NCI-H2107 treated with DMSO at 0.1 percent for 48 hours (cell line): ENCODE results near the gene ZSCAN18.
A peak's percentile ranks its signal among the peaks of the same experiment; 100 is the strongest.
"Not testable (repeated sequence)": the region's sequence is repeated elsewhere in the genome, so short reads cannot be mapped to it uniquely, and the experiment has no call there.

Experiments used
- DNase-seq: peaks from one replicate; lab custom pipeline; 2025; ENCODE audit not compliant: unreplicated experiment; lab: John Stamatoyannopoulos, UW

ZSCAN18 gene, protein sequence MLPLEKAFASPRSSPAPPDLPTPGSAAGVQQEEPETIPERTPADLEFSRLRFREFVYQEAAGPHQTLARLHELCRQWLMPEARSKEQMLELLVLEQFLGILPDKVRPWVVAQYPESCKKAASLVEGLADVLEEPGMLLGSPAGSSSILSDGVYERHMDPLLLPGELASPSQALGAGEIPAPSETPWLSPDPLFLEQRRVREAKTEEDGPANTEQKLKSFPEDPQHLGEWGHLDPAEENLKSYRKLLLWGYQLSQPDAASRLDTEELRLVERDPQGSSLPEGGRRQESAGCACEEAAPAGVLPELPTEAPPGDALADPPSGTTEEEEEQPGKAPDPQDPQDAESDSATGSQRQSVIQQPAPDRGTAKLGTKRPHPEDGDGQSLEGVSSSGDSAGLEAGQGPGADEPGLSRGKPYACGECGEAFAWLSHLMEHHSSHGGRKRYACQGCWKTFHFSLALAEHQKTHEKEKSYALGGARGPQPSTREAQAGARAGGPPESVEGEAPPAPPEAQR

DNA sequence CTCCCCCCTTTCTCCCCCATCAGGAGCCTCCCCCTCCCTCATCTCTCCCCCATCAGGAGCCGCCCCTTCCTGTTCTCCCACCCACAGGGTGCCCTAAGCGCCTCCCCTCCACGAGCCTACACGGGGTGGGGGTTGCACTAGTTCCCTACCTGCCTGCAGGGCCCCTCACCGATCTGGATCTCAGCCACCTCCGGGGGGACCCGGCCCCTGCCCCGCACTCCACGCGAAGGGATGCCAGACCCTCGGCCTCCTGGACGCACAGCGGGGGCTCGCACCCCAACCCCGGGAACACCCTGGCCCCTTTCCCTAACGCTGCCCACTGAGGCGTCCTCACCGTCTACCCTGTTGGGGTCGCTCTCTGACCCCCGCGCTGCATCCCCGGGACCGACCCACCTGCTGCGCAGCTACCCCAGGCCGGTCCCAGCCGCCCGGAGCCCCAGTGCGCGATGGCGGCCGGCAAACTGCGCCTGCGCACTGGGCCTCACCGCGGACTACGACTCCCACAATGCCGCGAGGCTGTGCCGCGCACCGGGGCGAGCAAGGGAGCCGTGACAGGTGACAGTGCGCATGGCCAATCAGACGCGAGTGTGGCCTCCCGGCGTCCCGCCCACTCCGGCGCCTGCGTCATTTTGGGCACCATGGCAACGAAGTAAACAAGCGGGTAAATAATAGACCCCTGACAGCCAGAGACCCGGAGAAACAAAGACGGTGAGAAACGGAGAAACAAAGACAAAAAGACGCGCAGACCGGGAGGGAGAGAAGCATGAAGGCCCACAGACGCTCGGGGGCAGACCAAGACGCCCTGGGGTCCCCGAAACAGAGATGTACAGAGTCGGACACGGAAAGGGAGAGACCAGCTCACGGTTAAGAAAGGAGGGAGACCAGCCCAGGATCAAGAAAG is at the start of gene ZSCAN18:
Gene ZSCAN18 (minus strand): TSS at position 451 of the 901 bp plus-strand sequence. CDS start 7,964 bp downstream, outside the sequence.
- peak; percentile 74 for DNase-seq

DNA sequence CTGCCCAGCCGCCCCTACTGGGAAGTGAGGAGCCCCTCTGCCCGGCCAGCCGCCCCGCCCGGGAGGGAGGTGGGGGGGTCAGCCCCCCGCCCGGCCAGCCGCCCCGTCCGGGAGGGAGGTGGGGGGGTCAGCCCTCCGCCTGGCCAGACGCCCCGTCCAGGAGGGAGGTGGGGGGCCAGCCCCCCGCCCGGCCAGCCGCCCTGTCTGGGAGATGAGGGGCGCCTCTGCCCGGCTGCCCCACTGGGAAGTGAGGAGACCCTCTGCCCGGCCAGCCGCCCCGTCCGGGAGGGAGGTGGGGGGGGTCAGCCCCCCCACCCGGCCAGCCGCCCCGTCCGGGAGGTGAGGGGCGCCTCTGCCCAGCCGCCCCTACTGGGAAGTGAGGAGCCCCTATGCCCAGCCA is 49.4 kb upstream of the ZSCAN18 start:
- DNase-seq = not testable (repeated sequence)

DNA sequence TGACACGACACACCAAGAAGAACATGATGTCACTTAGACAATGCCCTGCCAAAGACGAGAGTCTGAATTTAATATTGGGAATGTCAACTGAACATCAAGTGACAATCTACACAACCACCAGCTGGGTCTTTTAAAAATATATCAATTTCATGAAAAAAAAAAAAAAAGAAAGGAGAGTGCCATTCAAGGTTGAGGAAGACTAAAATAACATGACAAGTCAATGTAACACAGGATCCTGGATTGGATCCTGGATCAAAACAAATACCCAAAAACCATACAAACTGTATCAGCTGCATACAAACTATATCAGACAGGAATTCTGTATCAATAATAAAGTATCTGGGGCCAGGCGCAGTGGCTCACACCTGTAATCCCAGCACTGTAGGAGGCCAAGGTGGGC is 47.8 kb upstream of the ZSCAN18 start:
- no peak for DNase-seq

DNA sequence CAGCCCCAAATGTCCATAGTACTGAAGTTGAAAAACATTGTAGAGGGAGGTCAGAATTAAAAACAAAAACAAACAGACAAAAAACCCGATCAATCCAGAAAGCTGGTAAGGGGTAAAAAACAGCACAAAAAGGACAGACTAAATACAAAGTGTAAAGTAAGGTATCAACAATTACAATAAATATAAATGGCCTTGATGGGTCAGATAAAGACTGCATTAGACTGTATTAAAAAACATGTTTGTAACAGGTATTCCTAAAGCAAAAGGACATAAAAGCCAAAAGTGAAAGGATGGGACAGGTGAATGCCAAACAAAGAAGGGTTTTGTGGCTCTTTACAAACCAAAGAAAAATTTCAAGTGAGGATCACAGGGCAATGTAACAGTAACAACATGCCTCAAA is 36.2 kb upstream of the ZSCAN18 start:
- DNase-seq = no peak

DNA sequence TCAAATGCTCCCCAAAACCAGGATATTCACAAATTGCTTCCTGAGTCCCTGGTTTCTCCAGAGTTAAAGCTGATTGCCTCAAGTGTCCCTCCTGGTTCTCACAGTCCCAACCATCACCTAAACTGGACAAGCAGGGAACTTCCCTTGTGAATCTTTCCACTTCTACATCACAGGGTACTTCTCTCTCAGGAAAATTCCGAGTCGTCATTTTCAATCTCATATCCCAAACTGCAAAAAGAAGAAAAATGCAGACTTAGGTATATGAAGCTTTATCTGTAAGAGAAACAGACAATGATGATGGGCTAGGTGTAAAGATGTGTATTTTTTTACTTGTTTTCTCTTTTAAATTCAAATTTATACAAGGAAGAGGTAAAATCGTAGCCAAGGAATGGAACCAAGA is 31.3 kb upstream of the ZSCAN18 start:
- no peak for DNase-seq

DNA sequence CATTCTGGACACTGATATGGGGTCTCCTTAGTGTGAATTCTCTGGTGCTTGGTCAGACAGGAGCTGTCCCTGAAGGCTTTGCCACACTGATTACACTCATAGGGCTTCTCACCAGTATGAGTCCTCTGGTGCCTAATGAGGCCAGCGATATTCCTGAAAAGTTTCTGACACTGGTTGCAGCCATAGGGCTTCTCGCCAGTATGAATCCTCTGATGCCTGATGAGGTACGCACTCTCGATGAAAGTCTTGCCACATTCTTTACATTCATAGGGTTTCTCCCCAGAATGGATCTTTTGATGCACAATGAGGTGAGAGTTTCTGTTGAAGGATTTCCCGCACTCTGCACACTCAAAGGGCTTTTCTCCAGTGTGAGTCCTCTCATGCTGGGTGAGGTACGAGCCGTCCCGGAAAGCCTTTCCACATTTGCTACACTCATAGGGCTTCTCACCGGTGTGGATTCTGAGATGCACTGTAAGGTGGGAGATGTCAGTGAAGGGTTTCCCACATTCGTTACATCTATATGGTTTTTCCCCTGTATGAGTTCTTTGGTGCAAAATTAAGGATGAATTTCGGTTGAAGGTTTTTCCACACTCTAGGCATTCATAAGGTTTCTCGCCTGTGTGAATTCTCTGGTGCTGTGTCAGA is 30.1 kb upstream of the ZSCAN18 start:
- DNase-seq = no peak

DNA sequence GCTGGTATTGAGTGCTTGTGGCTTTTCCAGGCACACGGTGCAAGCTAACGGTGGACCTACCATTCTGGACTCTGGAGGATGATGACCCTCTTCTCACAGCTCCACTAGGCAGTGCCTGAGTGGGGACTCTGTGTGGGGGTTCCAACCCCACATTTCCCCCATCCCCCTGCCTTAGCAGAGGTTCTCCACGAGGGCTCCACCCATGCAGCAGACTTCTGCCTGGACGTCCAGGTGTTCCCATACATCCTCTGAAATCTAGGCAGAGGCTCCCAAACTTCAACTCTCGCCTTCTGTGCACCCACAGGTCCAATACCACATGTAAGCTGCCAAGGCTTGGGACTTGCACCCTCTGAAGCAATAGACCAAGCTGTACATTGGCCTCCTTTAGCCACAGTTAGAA is 25.3 kb upstream of the ZSCAN18 start:
- no peak for DNase-seq

DNA sequence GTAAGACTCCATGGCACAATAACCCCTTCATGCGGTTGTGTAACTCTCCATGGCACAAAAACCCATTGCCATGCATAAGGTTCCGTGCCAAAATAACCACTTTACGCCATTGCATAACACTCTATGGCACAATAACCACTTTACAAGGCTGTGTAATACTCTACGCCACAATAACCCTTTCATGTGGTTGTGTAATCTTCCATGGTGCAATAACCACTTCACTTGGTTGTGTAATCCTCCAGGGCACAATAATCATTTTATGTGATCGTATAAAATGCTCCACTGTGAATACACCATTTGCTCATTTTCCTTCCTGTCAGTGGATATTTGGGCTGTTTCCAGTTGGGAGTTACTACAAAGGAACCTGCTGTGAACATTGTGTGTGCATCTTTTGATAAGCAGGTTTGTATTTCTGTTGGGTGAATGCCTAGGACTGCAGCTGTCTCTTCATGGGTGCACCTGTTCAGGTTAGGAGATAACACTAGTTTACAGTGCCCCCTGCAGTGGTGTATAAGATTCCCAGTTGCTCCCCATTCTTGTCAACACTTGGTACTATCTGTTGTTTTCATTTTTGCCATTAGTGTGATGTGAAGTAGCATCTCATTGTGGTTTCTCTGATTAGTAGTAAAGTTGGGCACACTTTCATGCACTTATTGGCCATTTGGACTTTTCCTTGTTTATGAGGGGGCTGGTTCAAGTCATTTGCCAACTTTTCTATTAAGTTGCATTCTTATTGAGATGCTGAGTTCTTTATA is 21.1 kb upstream of the ZSCAN18 start:
- no peak for DNase-seq

DNA sequence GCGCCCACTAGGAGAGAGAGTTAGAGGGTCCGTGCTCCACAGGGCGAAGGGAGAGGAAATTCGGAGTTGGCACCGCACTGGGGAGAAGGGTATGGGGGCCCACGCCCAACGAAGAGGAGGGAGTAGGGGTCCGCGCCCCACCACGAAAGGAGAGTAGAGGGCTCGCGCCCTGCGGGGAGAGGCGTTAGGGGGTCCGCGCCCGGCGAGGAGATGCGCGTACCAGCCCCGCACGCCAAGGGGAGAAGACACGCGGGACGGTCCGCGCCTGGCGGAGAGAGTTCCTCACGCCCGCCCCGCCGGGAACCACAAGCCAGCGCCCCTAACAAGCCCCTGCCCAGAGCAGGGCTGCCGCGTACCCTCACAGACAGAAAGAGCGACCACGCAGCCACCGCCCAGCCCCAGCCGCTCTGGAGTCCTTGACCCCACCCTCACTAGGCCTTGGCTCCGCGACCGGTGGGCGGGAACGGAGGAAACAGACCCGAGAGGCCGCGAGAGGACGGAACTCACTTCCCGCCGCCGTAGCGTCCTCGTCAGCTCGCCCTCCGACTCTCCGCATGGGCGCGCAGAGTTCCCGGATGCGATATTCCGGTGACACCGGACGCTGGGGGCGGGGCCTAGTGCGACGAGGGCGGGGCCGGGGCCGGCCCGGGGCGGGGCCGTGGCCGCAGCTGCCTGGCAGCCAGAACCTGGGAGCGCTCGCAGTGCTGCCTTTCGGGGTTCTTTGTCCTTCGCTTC is 20.0 kb upstream of the ZSCAN18 start:
- DNase-seq = no peak

DNA sequence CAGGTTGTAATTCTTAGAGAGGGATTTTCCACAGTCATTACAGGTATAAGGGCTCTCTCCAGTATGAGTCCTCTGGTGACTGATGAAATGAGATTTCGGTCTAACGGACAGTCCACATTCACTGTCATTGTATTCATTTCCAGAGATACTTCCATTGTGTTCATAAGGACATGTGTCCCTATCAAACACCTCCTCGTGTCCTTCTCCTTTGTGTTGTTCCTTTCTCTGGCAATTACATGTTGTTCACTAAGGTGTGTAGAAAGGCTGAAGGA is 10.5 kb upstream of the ZSCAN18 start:
- DNase-seq = no peak

DNA sequence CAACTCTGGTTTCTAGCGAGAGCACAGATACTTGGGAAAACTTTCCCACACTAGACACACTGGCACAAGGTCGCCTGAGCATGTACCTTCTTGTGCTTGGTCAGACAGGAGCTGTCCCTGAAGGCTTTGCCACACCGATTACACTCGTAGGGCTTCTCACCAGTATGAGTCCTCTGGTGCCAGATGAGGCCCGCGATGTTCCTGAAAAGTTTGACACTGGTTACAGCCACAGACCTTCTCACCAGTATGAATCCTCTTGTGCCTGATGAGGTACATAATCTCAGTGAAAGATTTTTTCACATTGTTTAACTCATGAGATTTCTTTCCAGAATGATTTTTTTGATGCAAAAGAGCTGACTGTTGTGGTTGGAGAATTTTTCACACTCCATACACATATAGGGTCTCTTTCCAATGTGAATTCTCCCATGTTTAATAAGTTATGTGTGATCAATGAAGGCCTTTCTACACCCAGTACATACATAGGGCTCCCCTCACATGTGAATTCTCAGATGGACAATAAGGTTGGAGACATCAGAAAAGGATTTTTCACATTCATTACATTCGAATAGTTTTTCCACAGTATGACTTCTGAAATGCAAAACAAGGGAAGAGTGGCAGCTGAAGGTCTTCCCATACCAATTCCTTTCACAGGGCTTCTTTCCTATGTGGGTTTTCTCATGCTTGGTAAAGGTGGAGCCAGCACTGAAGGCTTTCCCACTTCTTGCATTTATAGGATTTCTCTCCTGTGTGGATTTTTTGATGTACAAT is 9.9 kb upstream of the ZSCAN18 start:
- no peak for DNase-seq

DNA sequence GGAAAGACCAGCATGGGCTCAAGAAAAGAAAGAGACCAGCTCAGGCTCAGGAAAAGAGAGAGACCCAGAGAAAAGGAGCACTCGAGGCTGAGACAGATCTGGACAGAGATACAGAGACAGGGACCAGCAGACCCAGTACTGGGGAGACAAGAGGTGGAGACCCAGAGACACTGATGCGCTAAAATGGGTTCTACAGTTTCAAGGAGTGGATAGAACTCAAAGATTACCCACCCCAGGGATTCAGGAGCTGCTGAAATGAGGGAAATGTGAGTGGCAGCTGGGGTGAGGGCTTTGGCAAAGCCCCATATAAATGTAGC is 609 bp upstream of the ZSCAN18 start:
- no peak for DNase-seq

DNA sequence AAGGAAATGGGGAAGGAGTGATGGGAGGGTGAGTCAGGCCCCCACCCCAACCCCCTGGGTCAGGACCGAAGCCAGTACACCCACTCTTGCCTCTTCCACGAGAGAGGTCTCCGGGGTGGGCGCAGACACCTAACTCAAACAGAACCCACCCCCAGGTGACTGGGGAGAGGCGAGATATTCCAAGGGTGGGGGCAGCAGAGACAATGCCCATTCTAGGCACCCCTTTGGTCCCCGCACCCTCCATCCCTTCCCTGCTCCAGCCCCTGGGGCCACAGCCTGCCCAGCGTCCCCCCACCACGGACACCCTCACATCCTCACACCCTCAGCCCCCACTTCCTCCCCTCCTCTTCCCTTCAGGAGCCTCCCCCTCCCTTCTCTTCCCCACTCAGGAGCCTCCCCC is 682 bp downstream of the ZSCAN18 start:
- no peak for DNase-seq

DNA sequence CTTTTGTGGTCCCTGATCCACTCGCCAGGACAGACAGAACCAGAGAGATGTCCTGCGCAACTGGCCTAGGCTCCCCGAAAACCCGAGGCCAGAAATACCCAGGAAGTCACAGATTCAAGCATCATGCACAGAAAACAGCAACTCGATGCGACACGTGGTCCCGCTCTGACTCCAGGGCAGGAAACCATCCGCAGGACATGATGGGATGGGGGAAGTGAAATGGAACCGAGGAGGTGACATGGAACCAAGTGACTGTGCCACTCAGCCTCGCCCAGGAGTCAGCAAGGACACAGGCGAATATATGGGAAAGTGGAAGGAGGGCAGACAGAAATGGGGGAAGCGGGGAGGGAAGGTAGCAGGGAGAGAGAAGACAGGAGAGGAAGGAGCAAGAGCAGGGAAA is 1.1 kb downstream of the ZSCAN18 start:
- DNase-seq = no peak

DNA sequence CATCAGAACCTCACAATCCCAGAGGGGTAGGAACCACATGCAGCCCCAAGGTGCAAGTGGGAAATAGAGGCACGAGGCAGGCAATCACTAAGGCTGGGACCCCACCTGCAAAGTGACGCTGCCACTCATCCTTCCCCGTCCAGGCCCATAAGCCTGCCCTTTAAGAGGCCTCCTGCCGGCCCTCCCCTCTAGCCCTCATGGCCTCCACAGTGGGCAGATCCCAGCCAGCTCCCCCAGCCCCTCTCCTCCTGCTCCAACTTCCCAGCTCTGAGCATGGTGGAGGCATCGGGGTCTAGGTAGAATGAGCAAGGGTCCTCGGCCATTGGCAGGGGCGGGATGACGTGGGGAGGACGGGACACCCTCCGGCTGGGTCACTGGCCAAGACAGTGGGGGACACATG is 2.7 kb downstream of the ZSCAN18 start:
- no peak for DNase-seq

DNA sequence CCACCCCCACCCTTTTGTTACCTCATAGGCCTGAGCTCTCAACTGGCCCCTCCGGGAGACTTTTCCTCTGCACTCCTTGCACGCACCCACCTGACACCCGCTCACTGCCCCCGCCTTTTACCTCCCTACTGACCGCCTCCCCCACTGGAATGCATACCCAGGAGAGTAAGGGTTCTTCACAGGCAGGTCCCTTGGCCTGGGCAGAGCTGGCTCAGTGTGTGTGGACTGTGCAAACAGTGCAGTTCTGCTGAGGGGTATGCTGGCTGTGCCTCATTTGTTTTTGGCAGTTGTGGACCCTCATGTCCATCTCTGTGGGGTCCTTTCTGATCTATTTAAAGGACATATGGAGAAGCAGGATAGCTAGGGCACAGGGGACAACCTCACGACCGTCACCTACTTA is 5.0 kb downstream of the ZSCAN18 start:
- DNase-seq = no peak

DNA sequence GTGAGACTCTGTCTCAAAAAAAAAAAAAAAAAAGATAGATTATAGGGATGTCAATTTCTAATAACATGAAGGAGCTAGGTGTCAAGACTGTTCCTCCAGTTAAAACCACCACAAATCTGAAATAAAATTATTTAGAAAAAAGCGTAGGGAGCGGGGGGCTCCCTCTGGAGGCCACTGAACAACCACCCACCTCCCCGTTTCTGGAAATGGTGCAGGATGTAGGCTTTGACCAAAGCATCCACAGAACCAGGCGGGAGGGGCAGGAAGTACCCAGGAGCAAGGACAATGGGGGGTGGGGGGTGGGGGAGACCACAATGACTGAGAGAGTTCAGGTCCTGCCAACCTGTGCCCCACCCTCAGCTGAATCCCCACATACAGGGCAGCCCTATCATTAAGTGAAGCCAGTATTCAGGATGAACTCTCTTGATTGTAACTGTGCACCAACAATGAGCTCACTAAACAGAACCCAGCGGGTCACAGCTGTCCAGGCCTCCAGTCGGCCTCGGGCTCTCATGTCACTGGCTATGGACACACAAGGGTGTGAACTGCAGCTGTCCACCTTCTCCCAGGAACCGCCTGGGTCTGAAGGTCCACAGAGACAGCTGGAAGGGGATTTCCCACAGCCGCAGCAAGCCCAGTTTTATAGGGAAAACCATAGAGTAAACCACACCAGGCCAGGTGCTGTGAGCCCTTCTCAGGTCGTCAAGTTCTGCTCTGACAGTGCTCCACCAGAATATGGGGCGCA is 6.6 kb downstream of the ZSCAN18 start:
- DNase-seq = no peak

DNA sequence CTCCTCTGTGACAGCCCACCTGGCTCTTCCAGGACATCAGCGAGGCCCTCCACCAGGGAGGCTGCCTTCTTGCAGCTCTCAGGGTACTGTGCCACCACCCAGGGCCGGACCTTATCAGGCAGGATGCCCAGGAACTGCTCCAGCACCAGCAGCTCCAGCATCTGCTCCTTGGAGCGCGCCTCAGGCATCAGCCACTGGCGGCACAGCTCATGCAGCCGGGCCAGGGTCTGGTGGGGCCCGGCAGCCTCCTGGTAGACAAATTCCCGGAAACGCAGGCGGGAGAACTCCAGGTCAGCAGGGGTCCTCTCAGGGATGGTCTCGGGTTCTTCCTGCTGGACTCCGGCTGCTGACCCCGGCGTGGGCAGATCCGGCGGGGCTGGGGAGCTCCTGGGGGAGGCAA is 8.2 kb downstream of the ZSCAN18 start:
- DNase-seq = no peak

DNA sequence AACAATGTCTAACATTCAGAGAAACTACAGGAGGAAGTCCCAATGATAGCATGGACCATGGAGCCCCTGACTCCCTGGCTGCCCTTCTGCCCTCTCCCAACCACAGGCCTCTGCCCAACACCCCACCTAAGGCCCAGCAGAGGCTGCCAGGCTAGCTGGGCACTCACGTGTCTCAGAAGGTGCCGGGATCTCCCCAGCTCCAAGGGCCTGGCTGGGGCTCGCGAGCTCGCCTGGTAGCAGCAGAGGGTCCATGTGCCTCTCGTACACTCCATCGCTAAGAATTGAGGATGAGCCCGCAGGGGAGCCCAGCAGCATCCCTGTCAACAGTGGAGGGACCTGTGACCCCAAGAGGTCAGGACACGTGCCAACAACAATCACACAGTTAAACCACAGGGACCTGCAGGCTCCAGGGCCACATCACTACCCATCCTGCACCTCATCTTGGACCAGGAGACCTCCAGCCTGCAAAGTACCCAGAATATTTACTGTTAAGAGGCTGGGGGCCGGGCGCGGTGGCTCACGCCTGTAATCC is 9.4 kb downstream of the ZSCAN18 start:
- no peak for DNase-seq
